ENCODE results near the gene DNA2. TPM values are rescaled to one million over a fixed set of nuclear protein-coding genes. Genes with fewer than 3 reads are reported as not detected.

The DNA2 gene
- total and polyA plus RNA-seq, 2 of the 13 experiments (the other 11 are each of a cell fraction or from before 2014, with no cell fraction given), result 4.8 to 27.3 TPM

DNA sequence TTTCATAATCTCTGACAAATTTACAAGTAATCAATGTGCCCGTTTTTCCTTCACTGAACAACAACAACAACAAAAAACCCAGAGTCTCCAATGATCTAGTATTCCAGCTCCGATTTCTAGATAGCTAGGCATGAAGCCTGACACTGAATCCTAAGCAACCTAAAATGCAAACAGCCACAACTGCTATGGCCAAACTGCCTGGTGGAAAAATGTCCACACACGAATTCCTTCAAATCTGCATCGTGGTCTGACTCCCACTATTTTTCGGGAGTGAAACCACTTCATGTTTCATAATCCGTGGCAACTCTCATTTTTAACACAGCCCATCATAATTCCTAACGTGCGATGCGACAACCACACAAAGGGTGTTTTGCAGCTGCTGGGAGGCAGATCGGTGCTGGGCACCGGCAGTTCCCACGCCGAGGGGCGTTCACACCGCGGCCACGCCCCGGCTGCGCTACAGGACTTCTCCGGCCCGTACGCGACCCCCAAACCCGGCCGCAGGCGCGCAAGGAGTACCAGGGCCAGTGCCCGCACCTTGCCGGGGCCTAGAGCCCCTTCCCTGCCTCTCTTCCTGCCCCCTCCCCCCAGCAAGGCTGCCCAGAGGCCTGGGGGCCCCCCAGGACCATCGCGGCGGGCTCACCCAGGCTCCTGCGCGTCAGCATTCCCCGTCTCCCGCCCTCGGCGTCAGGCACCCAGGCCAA lies 65.5 kb downstream of the DNA2 start (continued):
- TF ChIP-seq, protein P1, sequence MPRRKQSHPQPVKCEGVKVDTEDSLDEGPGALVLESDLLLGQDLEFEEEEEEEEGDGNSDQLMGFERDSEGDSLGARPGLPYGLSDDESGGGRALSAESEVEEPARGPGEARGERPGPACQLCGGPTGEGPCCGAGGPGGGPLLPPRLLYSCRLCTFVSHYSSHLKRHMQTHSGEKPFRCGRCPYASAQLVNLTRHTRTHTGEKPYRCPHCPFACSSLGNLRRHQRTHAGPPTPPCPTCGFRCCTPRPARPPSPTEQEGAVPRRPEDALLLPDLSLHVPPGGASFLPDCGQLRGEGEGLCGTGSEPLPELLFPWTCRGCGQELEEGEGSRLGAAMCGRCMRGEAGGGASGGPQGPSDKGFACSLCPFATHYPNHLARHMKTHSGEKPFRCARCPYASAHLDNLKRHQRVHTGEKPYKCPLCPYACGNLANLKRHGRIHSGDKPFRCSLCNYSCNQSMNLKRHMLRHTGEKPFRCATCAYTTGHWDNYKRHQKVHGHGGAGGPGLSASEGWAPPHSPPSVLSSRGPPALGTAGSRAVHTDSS (CRISPR knock-in tag; conservative IDR thresholded peaks at IDR 0.05), result no peak
- TF ChIP-seq FOXK2 (IDR thresholded peaks at IDR 0.05) (no peak), ZNF841 (CRISPR knock-in tag; IDR thresholded peaks at IDR 0.05; ENCODE audit: borderline replicate concordance) (no peak), CREB1 (IDR thresholded peaks at IDR 0.05) (no peak), CREB1 (CRISPR knock-in tag; IDR thresholded peaks at IDR 0.05) (no peak), ZNF614 (CRISPR knock-in tag; IDR thresholded peaks at IDR 0.05; ENCODE audit: borderline replicate concordance) (no peak; the same call in 1 of the 2 replicates), NRL (CRISPR knock-in tag; IDR thresholded peaks at IDR 0.05; ENCODE audit: borderline replicate concordance) (no peak), MBNL3 (CRISPR knock-in tag; conservative IDR thresholded peaks at IDR 0.05) (no peak), ZNF12 (CRISPR knock-in tag; IDR thresholded peaks at IDR 0.05) (no peak), SNAI1 (CRISPR knock-in tag; IDR thresholded peaks at IDR 0.05; ENCODE audit: borderline replicate concordance) (no peak; the same call in 1 of the 2 replicates), SMARCE1 (IDR thresholded peaks at IDR 0.05; ENCODE audit: borderline replicate concordance) (no peak), DNMT3B (CRISPR knock-in tag; conservative IDR thresholded peaks at IDR 0.05) (no peak), ARNT (IDR thresholded peaks at IDR 0.05) (no peak), MED1 (CRISPR knock-in tag; IDR thresholded peaks at IDR 0.05) (no peak; the same call in 1 of the 2 replicates), RAD21 (CRISPR knock-in tag; IDR thresholded peaks at IDR 0.05) (no peak), KLF13 (CRISPR knock-in tag; IDR thresholded peaks at IDR 0.05) (no peak), XRCC5 (optimal IDR thresholded peaks at IDR 0.05; ENCODE audit: low read length) (peak; percentile 22), PLRG1 (conservative IDR thresholded peaks at IDR 0.05) (no peak), ZNF746 (CRISPR knock-in tag; IDR thresholded peaks at IDR 0.05) (no peak), ISL2 (CRISPR knock-in tag; IDR thresholded peaks at IDR 0.05) (no peak), ETV5 (CRISPR knock-in tag; IDR thresholded peaks at IDR 0.05; ENCODE audit: borderline replicate concordance) (no peak), MAZ (IDR thresholded peaks at IDR 0.05; ENCODE audit: borderline replicate concordance, low read depth, low read length) (no peak), MAZ (CRISPR knock-in tag; IDR thresholded peaks at IDR 0.05; ENCODE audit: low read depth) (no peak), ZNF484 (CRISPR knock-in tag; IDR thresholded peaks at IDR 0.05; ENCODE audit: borderline replicate concordance, low read depth) (no peak), KMT2B (CRISPR knock-in tag; IDR thresholded peaks at IDR 0.05) (no peak), ZNF33B (CRISPR knock-in tag; IDR thresholded peaks at IDR 0.05) (no peak), KDM5B (CRISPR knock-in tag; IDR thresholded peaks at IDR 0.05; ENCODE audit: borderline replicate concordance) (no peak; the same call in 1 of the 2 replicates), ZNF230 (CRISPR knock-in tag; IDR thresholded peaks at IDR 0.05) (no peak), ZKSCAN8 (CRISPR knock-in tag; IDR thresholded peaks at IDR 0.05; ENCODE audit: borderline replicate concordance) (no peak)
- TF ChIP-seq, protein P2, sequence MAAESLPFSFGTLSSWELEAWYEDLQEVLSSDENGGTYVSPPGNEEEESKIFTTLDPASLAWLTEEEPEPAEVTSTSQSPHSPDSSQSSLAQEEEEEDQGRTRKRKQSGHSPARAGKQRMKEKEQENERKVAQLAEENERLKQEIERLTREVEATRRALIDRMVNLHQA (CRISPR knock-in tag; IDR thresholded peaks at IDR 0.05), result no peak
- TF ChIP-seq, protein P3, sequence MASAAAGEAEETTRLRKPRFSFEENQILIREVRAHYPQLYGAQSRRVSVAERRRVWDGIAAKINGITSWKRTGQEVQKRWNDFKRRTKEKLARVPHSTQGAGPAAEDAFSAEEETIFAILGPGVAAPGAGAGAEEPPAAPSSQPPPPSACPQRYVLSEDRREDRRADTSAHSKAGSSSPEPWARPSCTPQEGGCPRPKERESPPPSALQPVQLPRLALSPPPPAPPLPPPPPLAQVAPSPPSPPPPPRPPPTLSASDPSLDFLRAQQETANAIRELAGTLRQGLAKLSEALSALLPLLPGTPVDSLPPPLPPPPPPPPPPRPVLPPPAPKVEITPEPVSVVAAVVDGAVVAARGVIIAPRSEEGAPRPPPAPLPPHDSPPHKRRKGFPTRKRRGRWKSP (CRISPR knock-in tag; IDR thresholded peaks at IDR 0.05), result no peak

Measured in HepG2 (cell line).